Activated CD8-positive, alpha-beta memory T cell treated with anti-CD3 and anti-CD28 coated beads, Interleukin-2, amount 50 U/mL, for 24 hours (primary cell): ENCODE results near the gene SPSB3.

ENCODE experiments used
- DNase-seq: peaks from one replicate; pipeline ENCODE4 v3.0.0-alpha.2; 2020; ENCODE audit errors: extremely low read depth

Gene SPSB3

GRCh38 chr16:1782408-1783264 is at the start of gene SPSB3, which contains the start of gene NUBP2:
Gene SPSB3, minus strand, starts transcription at chr16:1782571. Its CDS starts 1,088 bp downstream, at chr16:1781483.
Gene NUBP2, plus strand, starts transcription at chr16:1782960. Its CDS starts 61 bp downstream, at chr16:1783021.
- peak; percentile 95 for DNase-seq

DNA sequence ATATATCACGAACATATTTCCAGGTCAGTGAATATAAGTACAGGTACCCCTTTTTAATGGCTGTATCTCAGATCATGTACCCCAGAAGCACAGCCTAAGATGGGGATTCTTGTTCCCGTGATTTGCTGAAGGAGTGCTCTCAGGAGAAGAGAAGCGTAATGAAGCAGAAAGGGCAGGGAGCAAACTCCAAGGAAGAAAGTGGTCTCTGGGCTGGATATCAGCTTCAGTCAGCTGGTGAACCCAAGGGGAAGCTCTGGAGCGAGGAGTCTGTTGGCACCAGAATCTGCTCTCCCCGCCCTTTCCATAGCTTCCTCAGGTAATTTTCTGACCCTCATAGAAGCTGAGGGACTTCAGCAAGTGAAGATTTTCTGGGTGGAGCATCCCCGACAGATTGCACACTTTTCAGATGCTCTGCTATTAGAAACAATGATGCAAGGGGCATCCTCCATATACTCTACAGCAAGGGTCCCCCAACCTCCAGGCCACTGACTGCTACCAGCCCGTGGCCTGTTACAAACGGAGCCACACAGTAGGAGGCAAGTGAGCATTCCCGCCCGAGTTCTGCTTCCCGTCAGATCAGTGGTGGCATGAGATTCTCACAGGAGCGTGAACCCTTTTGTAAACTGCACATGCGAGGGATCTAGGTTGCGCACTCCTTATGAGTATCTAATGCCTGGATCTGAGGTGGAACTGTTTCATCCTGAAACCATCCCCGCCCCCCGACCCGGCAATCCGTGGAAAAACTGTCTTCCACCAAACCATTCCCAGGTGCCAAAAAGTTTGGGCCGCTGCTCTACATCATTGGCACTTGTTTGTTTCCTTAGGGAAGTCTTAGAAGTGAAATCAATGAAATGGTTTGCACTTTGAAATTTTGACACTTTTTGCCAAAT is 49.1 kb upstream of the SPSB3 start:
- DNase-seq = no peak

DNA sequence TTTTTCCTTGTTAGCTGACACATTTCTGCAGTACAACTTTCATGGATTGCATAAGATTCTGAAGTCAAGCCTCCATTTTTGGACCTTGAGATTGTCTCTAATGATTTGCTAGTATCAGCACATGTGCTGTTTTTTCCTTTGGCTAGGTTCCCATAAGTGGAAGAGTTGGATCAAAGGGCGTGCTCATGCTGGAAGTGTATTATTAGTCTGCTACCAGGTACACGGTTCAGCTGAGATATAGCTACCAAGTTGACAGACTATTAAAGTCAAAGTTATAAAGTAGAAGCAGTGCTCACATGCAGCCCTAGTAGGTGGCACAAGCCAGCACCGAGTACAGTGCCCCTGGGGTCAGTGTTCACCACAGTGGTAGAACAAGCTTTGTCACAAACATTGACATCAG is 47.8 kb upstream of the SPSB3 start:
- DNase-seq = no peak

- DNase-seq = no peak
These were observed 46.5 kb upstream of the SPSB3 start for GRCh38 chr16:1828645-1829410.

- peak; percentile 72 for DNase-seq
These were observed 44.6 kb upstream of the SPSB3 start, which contains the start of the genes FAHD1 and HAGH for GRCh38 chr16:1826691-1827573. Gene FAHD1, plus strand, starts transcription at chr16:1827206. Its CDS starts 33 bp downstream, at chr16:1827239. Gene HAGH, minus strand, starts transcription at chr16:1826825. Its CDS starts 38 bp downstream, at chr16:1826787.

DNA sequence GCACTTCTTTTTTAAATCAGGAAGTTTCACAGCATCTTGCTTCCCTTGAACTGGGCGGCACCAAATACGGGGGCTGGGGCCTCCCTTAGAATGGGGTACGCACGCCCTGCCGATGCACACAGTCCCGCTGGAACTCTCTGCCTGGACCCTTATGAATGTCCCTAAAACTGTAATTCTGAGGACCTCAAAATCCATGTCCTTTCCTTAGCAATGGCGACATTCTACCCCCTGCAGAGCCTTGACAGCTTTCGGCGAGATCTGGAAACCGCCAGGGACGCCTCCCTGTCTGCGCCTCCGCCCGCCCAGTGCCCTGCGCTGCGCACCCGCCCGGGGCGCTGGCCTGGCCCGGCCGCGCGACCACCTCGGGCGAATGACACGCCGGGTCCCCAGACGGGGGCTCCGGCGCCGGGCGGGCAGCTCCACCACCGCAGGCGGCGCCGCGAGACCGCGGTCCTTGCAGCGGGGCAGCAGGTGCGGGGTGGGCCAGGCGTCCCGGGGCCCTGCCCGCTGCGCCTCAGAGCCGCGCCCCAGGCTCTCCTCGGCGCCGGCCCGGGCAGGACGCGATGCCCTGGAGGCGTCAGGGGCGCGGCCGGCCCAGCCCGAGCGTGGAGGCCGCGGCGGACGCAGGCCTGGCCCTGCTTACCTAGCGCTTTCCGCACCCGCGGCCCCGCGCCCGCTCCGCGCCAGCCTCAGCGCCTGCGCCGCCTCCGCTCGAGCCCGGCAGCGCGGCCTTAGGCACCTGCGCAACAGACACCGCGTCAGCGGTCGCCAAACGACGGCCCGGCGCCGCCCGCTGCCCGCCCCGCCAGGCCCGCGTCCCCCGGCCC is 43.7 kb upstream of the SPSB3 start:
- DNase-seq = peak; percentile 27

DNA sequence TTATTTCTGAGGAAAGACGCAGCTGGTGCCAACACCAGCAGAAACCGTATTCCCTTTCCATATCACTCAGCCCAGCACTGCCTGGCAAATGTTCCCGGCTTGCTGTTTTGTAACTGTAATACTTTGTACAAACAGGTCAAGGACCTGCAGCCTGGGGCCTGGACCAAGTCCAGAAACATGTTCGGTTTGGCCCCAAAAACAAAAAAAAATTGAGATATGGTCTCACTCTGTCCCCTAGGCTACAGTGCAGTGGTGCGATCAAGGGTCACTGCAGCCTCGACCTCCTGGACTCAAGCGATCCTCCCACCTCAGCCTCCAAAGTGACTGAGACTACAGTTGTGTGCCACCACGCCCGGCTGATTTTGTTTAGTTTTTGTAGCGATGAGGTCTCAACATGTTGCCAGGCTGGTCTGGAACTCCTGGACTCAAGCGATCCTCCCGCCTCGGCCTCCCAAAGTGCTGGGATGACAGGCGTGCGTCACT is 43.1 kb upstream of the SPSB3 start:
- DNase-seq = no peak

- DNase-seq = no peak
These were observed 41.5 kb upstream of the SPSB3 start for GRCh38 chr16:1823821-1824220.

DNA sequence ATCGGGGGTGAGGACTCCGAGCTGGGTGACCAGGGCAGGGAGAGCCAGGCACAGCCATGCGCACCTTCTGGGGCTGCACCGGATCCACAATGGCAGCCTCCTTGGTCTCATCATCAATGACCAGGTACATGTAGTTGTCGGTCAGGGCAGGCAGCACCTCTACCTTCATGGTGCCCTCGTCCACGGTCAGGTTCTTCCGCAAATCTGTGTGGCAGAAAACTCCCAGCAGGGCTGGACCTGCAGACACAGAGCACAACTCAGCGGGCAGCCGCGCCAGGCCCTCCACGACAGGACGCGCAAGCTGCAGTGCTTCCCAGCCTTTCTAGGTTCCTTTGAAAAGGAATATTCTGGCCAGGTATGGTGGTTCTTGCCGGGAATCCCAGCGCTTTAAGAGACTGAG is 40.4 kb upstream of the SPSB3 start:
- DNase-seq = no peak

DNA sequence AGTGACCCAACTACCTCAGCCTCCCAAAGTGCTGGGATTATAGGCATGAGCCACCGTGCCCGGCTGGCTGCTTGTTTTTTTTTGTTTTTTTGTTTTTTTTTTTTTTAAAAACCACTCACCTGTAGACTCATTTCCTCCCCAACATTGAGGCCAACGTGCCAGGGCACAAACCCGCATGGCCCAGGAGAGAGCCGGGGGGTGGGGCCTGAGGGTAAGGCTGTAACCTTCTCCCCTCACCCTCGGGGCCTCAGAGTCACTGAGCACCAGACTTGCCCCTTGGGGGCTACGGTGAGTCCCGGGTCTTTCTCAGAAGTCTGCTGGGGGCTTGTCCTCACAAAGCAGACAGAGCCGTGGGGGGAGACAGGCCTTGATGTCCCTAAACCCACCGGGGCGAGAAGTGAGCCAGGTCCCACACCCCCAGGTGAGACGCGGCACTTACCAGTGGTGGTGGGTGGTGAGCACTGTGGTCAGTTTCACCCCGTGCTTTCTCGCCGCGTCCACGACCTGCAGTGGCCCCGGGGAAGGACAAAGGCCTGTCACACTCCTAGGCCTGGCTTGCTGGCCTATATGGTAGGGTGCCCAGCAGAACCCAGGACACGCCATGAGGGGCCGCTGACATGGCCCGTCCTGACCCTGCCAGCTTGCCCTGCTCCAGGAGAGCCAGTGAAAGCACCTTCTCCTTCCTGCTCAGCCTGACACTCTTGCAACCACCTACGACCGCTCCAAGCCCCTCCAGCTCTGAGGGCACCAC is 39.7 kb upstream of the SPSB3 start:
- DNase-seq = no peak

DNA sequence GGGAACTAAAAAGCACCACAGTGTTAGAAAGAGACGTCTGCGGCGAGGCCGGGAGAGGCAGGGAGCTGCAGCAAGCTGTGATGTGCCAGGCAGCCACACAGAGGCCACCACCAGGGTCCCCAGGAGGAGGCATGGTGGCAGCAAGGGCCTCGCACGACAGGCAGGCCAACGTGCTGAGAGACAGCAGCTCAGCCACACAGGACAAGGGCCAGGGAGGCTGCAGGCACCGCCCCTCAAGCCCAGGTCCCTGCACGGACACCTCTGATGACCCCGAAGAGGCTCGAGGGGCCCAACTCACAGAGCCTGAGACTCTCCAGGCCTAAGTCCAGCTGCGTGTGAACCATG is 38.5 kb upstream of the SPSB3 start:
- no peak for DNase-seq

DNA sequence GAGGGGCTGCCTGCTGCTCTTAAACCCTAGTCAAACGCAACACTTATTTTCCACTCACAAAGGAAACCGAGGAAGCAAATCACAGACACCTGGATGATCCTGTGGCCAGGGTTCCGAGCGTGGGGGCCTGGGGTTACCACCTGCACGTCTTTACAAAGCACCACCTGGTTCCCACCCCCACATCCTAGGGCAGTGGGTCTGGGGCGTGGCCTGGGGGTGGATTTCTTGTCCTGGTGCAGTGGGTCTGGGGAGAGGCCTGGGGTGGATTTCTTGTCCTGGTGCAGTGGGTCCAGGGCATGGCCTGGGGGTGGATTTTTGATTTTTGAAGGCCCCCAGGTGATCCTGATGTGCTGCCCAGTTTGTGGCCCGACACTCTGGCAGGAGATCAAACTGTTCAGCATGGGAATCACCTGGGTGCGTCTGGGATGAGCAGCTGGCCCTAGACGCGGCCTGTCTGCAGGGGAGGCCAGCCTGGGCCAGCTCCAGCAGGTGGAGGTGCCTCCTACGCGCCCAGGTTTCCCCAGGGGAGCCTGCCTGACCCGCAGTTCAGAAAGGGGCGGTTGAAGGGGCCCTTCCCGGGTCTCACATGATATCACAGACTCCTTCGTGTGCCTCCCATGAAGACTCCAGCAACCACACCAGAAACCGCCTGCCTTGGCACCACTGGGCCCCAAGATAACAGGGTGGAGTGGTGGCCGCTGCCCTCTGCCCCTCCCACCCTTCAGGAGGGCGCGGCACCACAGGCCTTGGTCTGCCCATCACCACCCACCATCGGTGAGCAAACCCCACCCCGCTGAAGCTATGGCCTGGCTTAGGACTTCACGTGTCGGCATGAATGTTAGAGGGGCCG is 38.0 kb upstream of the SPSB3 start:
- DNase-seq = no peak

DNA sequence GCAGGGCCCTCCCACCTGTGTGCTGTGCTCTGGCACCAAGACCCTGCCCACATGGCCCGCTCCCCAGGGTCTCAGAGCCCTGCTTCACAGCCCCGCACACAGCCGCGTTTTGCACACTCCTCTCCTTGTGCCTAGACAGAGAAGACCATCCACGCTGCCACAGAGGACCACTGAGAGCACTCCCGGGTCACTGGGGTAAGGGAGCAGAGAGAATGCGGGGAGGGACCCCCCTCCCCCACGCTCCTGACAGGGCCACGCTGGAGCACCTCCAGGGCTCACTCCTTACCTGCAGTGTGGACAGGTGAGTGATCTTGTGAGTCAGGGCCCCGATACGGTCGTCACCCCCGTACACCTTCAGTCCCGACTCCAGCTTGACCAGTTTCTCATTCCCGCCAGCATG is 37.2 kb upstream of the SPSB3 start:
- no peak for DNase-seq

DNA sequence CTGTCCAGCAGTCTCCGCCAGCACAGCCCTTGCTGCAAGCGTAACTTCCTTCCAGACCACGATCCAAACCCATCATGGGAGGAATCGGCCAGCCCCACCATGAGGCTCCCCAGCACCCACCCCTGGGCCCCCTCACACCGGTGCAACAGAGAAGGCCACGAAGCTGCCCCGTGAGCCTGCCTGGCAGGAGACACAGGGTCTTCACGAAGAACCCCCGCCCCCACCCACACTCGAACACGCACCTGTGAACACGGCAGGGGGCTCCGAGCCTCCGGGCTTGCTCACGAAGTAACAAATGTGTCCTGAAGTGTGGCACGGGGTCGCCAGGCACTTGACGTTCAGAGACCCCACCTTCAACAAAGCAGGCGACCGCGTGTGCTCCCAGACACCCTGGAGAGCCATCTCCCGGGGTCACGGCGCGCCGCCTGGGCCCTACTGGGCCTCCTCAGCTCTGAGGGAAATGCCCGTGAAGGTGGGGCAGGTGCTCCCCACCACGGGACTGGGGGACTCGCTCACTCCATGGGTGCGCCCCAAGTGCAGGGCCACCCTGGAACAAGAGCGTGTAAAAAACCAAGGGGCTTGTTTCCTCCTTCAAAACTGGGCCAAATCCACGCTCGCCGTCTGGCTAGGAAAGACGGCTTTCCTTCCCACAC is 36.6 kb upstream of the SPSB3 start:
- DNase-seq = no peak

GRCh38 chr16:1818204-1818872 is 36.0 kb upstream of the SPSB3 start:
- DNase-seq = no peak

GRCh38 chr16:1817716-1818115 is 35.3 kb upstream of the SPSB3 start:
- no peak for DNase-seq

GRCh38 chr16:1817276-1817589 is 34.9 kb upstream of the SPSB3 start:
- DNase-seq = no peak
